Regular cardiac myocyte (primary cell): Measurements from ENCODE around the gene FNDC3B. TPM values are rescaled to one million over a fixed set of nuclear protein-coding genes. Genes with fewer than 3 reads are reported as not detected.

Experiments
- total RNA-seq: library from RNA; depleted of rRNA; stranded (reverse); fragments of >200 nt; gene quantifications from 2 replicates; pipeline ENCODE4 v1.2.3, GENCODE V29; 2014

Gene FNDC3B
- total RNA-seq: 112 and 168 TPM in 2 replicates

GRCh38 chr3:172039436-172040077 lies at the start of gene FNDC3B:
Gene FNDC3B (plus strand): TSS chr3:172039578. CDS start chr3:172112480, 72,902 bp downstream.

GRCh38 chr3:172447611-172448579 lies 408.5 kb downstream of the FNDC3B start, which contains the start of gene GHSR:
Gene GHSR (minus strand): TSS chr3:172448456. CDS start chr3:172448413, 43 bp downstream.

Other genes starting within 250 kb of the FNDC3B start
- gene PLD1, start 229.1 kb upstream of the FNDC3B start, total RNA-seq: 28.8 and 58.1 TPM in 2 replicates
- not detected in 2 replicates for gene TMEM212, start 196.2 kb upstream of the FNDC3B start, total RNA-seq